ENCODE measurements around the gene IGFBP3. TPM values are rescaled to one million over a fixed set of nuclear protein-coding genes. Genes with fewer than 3 reads are reported as not detected.

IGFBP3 gene
- total RNA-seq, 1 experiment from 2014 or later: 237 TPM

GRCh38 chr7:45910855-45911254, 10.2 kb downstream of the IGFBP3 start:
- H3K4me2 ChIP-seq: no peak overlapping the region
- POLR2A ChIA-PET (ENCODE audit: unreplicated experiment): no interaction called here
- peaks cover 23% of the 10 kb centered on the region for H3F3A ChIP-seq (ENCODE audit: insufficient read depth, low read depth)
- CTCF ChIA-PET: no interaction called here
- no peak overlapping the region for H3K4me3 ChIP-seq
- no peaks in the 10 kb centered on the region for H3K27me3 ChIP-seq (ENCODE audit: insufficient read depth, low read depth)
- H3K4me1 ChIP-seq (replicated peaks; ENCODE audit: insufficient read depth): no peaks in the 10 kb centered on the region
- H2AFZ ChIP-seq: no peak overlapping the region
- peaks cover 5% of the 10 kb centered on the region; the same call in 1 of the 2 replicates for H3K36me3 ChIP-seq (ENCODE audit: low read depth)
- no peaks in the 10 kb centered on the region for H4K20me1 ChIP-seq (ENCODE audit: insufficient read depth)
- no peaks in the 10 kb centered on the region for H3K9me2 ChIP-seq (ENCODE audit: insufficient read depth)
- no peaks in the 10 kb centered on the region for H3K9me3 ChIP-seq (ENCODE audit: insufficient read depth, low read depth)
- TF ChIP-seq CTCF (conservative IDR thresholded peaks at IDR 0.05): no peak
- no peak for TF ChIP-seq EZH2 (IDR thresholded peaks at IDR 0.05; ENCODE audit: low read depth)
- no peaks in the 10 kb centered on the region for H3K79me2 ChIP-seq (ENCODE audit: low read depth)
- no peak for DNase-seq
- BruUV-seq (replicated peaks): no TSS peak
- intact Hi-C loops (cut with micrococcal nuclease; ENCODE audit: unreplicated experiment): no loop called here
- H3K27ac ChIP-seq: no peak overlapping the region

- Histone ChIP-seq H3K27ac (no peak overlapping the region), H3K27me3 (ENCODE audit: insufficient read depth, low read depth) (no peaks in the 10 kb centered on the region), H3K36me3 (ENCODE audit: low read depth) (0 out of 2 replicates have a peak, but pooled peaks cover 4% of the 10 kb centered on the region), H3K4me2 (no peak overlapping the region), H3K4me3 (no peak overlapping the region), H2AFZ (no peak overlapping the region), H3K9me2 (ENCODE audit: insufficient read depth) (no peaks in the 10 kb centered on the region), H3K9me3 (ENCODE audit: insufficient read depth, low read depth) (no peaks in the 10 kb centered on the region), H3K4me1 (replicated peaks; ENCODE audit: insufficient read depth) (no peaks in the 10 kb centered on the region), H3K79me2 (ENCODE audit: low read depth) (no peaks in the 10 kb centered on the region), H3F3A (ENCODE audit: insufficient read depth, low read depth) (peaks cover 16% of the 10 kb centered on the region), H4K20me1 (ENCODE audit: insufficient read depth) (no peaks in the 10 kb centered on the region)
- no TSS peak for BruUV-seq (replicated peaks)
- ChIA-PET POLR2A (ENCODE audit: unreplicated experiment) (no interaction called here), CTCF (interaction anchor here (0.6 kb wide), 1 partner anchor 1234 kb away, joined by 3 read pairs; no protein-coding TSS in a partner anchor)
- no peak for DNase-seq
- intact Hi-C loops (cut with micrococcal nuclease; ENCODE audit: unreplicated experiment): no loop called here
- TF ChIP-seq CTCF (conservative IDR thresholded peaks at IDR 0.05) (no peak), EZH2 (IDR thresholded peaks at IDR 0.05; ENCODE audit: low read depth) (no peak)
Observed at GRCh38 chr7:45909561-45909960, 11.5 kb downstream of the IGFBP3 start.

- Histone ChIP-seq H3K27ac (no peak overlapping the region), H3K4me1 (replicated peaks; ENCODE audit: insufficient read depth) (no peaks in the 10 kb centered on the region), H3K9me2 (ENCODE audit: insufficient read depth) (no peaks in the 10 kb centered on the region), H3K9me3 (ENCODE audit: insufficient read depth, low read depth) (no peaks in the 10 kb centered on the region), H2AFZ (no peak overlapping the region), H3K4me2 (no peak overlapping the region), H3K36me3 (ENCODE audit: low read depth) (no peaks in the 10 kb centered on the region), H3K4me3 (no peak overlapping the region), H3F3A (ENCODE audit: insufficient read depth, low read depth) (no peaks in the 10 kb centered on the region; the same call in 1 of the 2 replicates), H4K20me1 (ENCODE audit: insufficient read depth) (no peaks in the 10 kb centered on the region), H3K27me3 (ENCODE audit: insufficient read depth, low read depth) (no peaks in the 10 kb centered on the region), H3K79me2 (ENCODE audit: low read depth) (no peaks in the 10 kb centered on the region)
- BruUV-seq (replicated peaks): no TSS peak
- no peak for DNase-seq
- CTCF ChIA-PET: no interaction called here
- intact Hi-C loops (cut with micrococcal nuclease; ENCODE audit: unreplicated experiment): no loop called here
- POLR2A ChIA-PET (ENCODE audit: unreplicated experiment): no interaction called here
- peak; percentile 33; the same call in 1 of the 2 replicates for TF ChIP-seq CTCF (conservative IDR thresholded peaks at IDR 0.05)
- TF ChIP-seq EZH2 (IDR thresholded peaks at IDR 0.05; ENCODE audit: low read depth): no peak
Observed at GRCh38 chr7:45902820-45903219, 18.3 kb downstream of the IGFBP3 start.
